Progenitor cell of endocrine pancreas (in vitro differentiated cells): ENCODE measurements around the gene LMX1B. TPM values are rescaled to one million over a fixed set of nuclear protein-coding genes. Genes with fewer than 3 reads are reported as not detected.

Experiments
- DNase-seq: peaks from one replicate; pipeline ENCODE4 v3.0.0; 2021; ENCODE audit warnings: low spot score; ENCODE audit not compliant: unreplicated experiment
- H3K27ac Mint-ChIP-seq: 2 replicates; pipeline ENCODE4 v1.8.0; 2021; ENCODE audit warnings: mild to moderate bottlenecking, moderate library complexity, mixed read lengths
- H3K27me3 Mint-ChIP-seq: 2 replicates; pipeline ENCODE4 v1.8.0; 2021; ENCODE audit warnings: mixed read lengths
- H3K36me3 Mint-ChIP-seq: 2 replicates; pipeline ENCODE4 v1.8.0; 2022; ENCODE audit warnings: mixed read lengths; ENCODE audit not compliant: insufficient read depth
- H3K4me1 Mint-ChIP-seq: 2 replicates; pipeline ENCODE4 v1.8.0; 2021; ENCODE audit warnings: low read depth, mixed read lengths
- H3K4me3 Mint-ChIP-seq: 2 replicates; pipeline ENCODE4 v1.8.0; 2021; ENCODE audit warnings: low read depth, mild to moderate bottlenecking, moderate library complexity, mixed read lengths
- H3K9me3 Mint-ChIP-seq: 2 replicates; pipeline ENCODE4 v1.8.0; 2021; ENCODE audit warnings: low read depth, mixed read lengths
- CTCF ChIP-seq: fragments of 200-600 bp; sonication (generic); IDR thresholded peaks from one replicate; pipeline ENCODE4 v1.5.0; 2021; ENCODE audit warnings: antibody characterized with exemption, mild to moderate bottlenecking; ENCODE audit not compliant: unreplicated experiment
- total RNA-seq: library from RNA; stranded (reverse); gene quantifications from 2 replicates; pipeline ENCODE4 v1.2.1, GENCODE V29; 2021

LMX1B gene
- total RNA-seq, 1 donor from 2014 or later = 9.1 TPM

DNA sequence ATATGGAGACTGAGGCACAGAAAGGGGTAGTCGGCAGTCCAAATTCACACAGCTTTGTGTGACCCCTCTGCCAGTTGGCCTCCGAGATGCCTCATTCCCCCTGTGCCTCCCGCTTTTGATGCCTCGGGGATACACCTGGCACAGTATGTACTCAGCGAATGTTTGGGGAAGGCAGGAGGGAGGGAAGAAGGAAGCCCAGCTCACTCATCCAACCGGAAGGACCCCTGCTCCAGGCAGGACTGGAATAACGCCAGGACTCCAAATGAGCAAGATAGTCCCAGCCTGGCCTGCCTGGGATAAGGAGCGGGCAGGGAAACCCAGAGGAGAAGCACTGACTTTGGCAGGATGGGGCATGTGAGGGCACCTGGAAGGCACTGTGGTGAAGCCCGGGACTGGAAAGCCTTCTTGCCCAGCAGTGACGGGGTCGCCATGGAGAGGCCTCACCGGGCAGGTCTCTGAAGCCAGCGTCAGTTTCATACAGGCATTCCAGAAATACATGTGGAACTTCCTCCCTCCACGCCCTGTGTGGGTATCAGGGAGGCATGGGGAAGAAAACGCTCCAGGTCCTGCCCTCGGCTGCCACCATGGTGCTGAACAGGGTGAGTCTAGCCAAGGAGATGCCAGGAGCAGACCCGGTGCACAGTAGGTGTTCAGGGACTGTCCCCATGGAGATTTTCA, 20.3 kb downstream of the LMX1B start:
- Mint-ChIP-seq H3K4me3 (no peak overlapping the region), H3K4me1 (peaks cover 11% of the 10 kb centered on the region), H3K27ac (no peak overlapping the region)

DNA sequence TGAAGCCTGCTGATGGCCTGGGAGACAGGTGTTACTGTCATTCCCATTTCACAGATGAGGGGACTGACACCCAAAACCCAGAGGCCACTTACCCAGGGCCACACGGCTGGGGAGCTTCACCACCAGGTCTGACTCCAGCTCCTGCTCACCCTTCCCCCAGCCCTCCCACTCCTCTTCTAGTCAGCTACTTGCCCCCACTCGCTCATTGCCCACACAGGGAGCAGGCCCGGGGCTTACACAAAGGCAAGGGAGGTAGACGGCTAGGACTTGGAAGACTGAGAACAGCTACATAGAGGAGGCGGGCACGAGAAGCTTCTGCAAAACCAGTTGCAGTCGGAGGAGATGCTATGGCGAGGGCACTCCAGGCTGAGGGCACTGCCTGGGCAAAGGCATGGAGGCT, 21.3 kb downstream of the LMX1B start:
- Mint-ChIP-seq H3K27me3 (peaks cover 71% of the 10 kb centered on the region), H3K9me3 (no peaks in the 10 kb centered on the region), H3K4me3 (no peak overlapping the region), H3K27ac (no peak overlapping the region), H3K4me1 (peaks cover 16% of the 10 kb centered on the region), H3K36me3 (no peaks in the 10 kb centered on the region)
- no peak for DNase-seq
- TF ChIP-seq CTCF = no peak

More for the DNA sequence above, 20.3 kb downstream of the LMX1B start:
- no peak for DNase-seq
- H3K27me3 Mint-ChIP-seq = peaks cover 72% of the 10 kb centered on the region
- no peaks in the 10 kb centered on the region for H3K9me3 Mint-ChIP-seq
- no peaks in the 10 kb centered on the region for H3K36me3 Mint-ChIP-seq
- TF ChIP-seq CTCF = no peak

GRCh38 chr9:126635661-126636439, 22.1 kb downstream of the LMX1B start:
- DNase-seq = no peak
- no peak for TF ChIP-seq CTCF
- no peak overlapping the region for H3K27ac Mint-ChIP-seq
- peaks cover 17% of the 10 kb centered on the region for H3K4me1 Mint-ChIP-seq
- H3K4me3 Mint-ChIP-seq = no peak overlapping the region
- H3K9me3 Mint-ChIP-seq = no peaks in the 10 kb centered on the region
- H3K27me3 Mint-ChIP-seq = peaks cover 71% of the 10 kb centered on the region
- no peaks in the 10 kb centered on the region for H3K36me3 Mint-ChIP-seq

GRCh38 chr9:126636983-126637798, 23.5 kb downstream of the LMX1B start:
- Mint-ChIP-seq H3K9me3 (no peaks in the 10 kb centered on the region), H3K36me3 (no peaks in the 10 kb centered on the region), H3K4me3 (no peak overlapping the region), H3K4me1 (peaks cover 25% of the 10 kb centered on the region), H3K27me3 (peaks cover 71% of the 10 kb centered on the region), H3K27ac (no peak overlapping the region)
- TF ChIP-seq CTCF = no peak
- DNase-seq = no peak

DNA sequence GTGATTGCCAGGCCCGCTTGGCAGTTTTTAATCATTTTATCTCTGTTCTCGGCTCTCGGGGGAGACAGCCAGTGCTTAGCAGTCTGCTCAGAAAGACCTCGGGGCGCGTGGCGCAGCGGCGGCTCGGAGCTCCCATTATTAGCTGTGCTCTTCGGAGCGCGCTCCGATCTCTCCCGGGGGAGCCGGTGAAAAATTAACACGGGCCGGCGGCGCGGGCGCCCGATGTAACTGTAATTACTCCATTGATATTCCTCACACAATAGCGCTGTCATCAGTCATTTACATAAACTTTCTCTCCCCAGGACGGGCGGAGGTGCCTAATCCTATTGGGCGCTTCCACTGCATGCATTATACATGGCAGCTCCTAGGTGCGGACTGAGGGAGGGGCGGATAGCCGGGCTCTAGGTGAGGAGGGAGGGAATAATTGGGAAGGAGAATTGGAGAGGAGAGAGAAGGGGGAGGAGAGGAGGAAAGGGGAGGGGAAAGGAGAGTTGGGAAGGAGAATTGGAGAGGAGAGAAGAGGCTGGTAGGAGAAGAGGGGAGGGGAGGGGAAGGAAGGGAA, 24.9 kb downstream of the LMX1B start:
- peaks cover 61% of the 10 kb centered on the region for H3K27me3 Mint-ChIP-seq
- no peak for TF ChIP-seq CTCF

More for the DNA sequence above, 24.9 kb downstream of the LMX1B start:
- Mint-ChIP-seq H3K27ac (no peak overlapping the region), H3K4me3 (peak overlapping the region; percentile 56), H3K36me3 (no peaks in the 10 kb centered on the region), H3K4me1 (peaks cover 39% of the 10 kb centered on the region), H3K9me3 (no peaks in the 10 kb centered on the region)
- no peak for DNase-seq
